T47D (cell line): ENCODE measurements around the gene LYSMD2.

Experiments
- DNase-seq, 2 experiments: peaks; one replicate each; pipeline versions ENCODE4 v3.0.0 to v3.0.0-alpha.2; 2011 to 2012; ENCODE audit warnings: low read depth in 1 of 2, low spot score in 1 of 2
- JUND ChIP-seq: IDR thresholded peaks from 2 replicates; pipeline ENCODE4 v1.6.1; 2012; ENCODE audit warnings: low read depth
- in situ Hi-C: cut with HindIII; loops from 2 replicates; pipeline ENCODE4 v1.10.0; 2016; ENCODE audit warnings: low sequenced_read_pairs, low pct_unique_long_range_greater_than_20kb

The LYSMD2 gene

GRCh38 chr15:51721199-51721960 is 16.1 kb downstream of the LYSMD2 start:
- DNase-seq, result no peak
- in situ Hi-C loops, result no loop called here
- no peak for TF ChIP-seq JUND

GRCh38 chr15:51720201-51720995 is 17.1 kb downstream of the LYSMD2 start:
- TF ChIP-seq JUND, result no peak
- in situ Hi-C loops, result no loop called here
- no peak for DNase-seq

GRCh38 chr15:51718746-51719145 is 18.7 kb downstream of the LYSMD2 start:
- TF ChIP-seq JUND, result no peak
- in situ Hi-C loops, result no loop called here
- DNase-seq, result no peak

- no peak for TF ChIP-seq JUND
- DNase-seq, result no peak
- in situ Hi-C loops, result no loop called here
Measured at GRCh38 chr15:51718219-51718618, 19.2 kb downstream of the LYSMD2 start.

- no peak for DNase-seq
- in situ Hi-C loops, result no loop called here
Measured at GRCh38 chr15:51714911-51715310, 22.5 kb downstream of the LYSMD2 start.

GRCh38 chr15:51714162-51714561 is 23.3 kb downstream of the LYSMD2 start:
- TF ChIP-seq JUND, result no peak
- no peak for DNase-seq
- in situ Hi-C loops, result no loop called here

More at GRCh38 chr15:51714911-51715310, 22.5 kb downstream of the LYSMD2 start:
- no peak for TF ChIP-seq JUND

- DNase-seq, result no peak
- TF ChIP-seq JUND, result no peak
- in situ Hi-C loops, result no loop called here
Measured at GRCh38 chr15:51709031-51709430, 28.4 kb downstream of the LYSMD2 start.

GRCh38 chr15:51708013-51708412 is 29.4 kb downstream of the LYSMD2 start:
- DNase-seq, result peak in 1 of 2 experiments; percentile 46
- no peak for TF ChIP-seq JUND
- in situ Hi-C loops, result no loop called here

- in situ Hi-C loops, result no loop called here
- TF ChIP-seq JUND, result no peak
- DNase-seq, result no peak
Measured at GRCh38 chr15:51706926-51707608, 30.4 kb downstream of the LYSMD2 start.

GRCh38 chr15:51706291-51706690 is 31.2 kb downstream of the LYSMD2 start:
- no peak for TF ChIP-seq JUND
- DNase-seq, result no peak
- in situ Hi-C loops, result no loop called here

GRCh38 chr15:51702710-51703109 is 34.7 kb downstream of the LYSMD2 start:
- TF ChIP-seq JUND, result no peak
- no peak for DNase-seq
- in situ Hi-C loops, result no loop called here

- DNase-seq, result no peak
- TF ChIP-seq JUND, result no peak
- in situ Hi-C loops, result no loop called here
Measured at GRCh38 chr15:51699373-51699772, 38.1 kb downstream of the LYSMD2 start.

GRCh38 chr15:51697163-51697562 is 40.3 kb downstream of the LYSMD2 start:
- no peak for TF ChIP-seq JUND
- in situ Hi-C loops, result no loop called here
- DNase-seq, result no peak
